ENCODE data around the gene EHD4.
A peak's percentile ranks its signal among the peaks of the same experiment; 100 is the strongest.

Gene EHD4

DNA sequence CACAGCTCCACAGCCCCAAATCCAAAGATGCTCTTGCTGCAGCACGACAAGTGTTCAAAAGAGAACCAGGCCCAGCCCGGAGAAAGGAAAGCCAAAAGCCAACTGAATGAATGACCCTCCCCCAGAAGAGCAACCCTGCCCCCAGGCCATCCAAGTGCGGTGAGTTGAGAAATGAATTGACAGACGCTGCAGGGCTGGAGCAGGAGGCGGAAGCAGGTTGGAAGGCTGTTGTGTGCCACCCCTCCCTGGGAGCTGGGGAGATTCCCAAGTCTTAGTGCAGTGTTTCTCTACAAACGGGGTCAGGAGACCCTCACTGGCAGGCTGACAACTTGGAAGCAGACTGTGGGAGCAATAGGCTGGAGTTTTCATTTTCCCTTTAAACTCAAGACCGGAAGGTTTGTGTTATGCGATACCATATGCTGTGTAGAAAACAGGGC lies 75.0 kb downstream of the EHD4 start:
- DNase-seq (ENCODE audit: extremely low read depth, low read depth): no peak
- no peak for TF ChIP-seq CTCF (IDR thresholded peaks at IDR 0.05; ENCODE audit: low read depth, low read length)

DNA sequence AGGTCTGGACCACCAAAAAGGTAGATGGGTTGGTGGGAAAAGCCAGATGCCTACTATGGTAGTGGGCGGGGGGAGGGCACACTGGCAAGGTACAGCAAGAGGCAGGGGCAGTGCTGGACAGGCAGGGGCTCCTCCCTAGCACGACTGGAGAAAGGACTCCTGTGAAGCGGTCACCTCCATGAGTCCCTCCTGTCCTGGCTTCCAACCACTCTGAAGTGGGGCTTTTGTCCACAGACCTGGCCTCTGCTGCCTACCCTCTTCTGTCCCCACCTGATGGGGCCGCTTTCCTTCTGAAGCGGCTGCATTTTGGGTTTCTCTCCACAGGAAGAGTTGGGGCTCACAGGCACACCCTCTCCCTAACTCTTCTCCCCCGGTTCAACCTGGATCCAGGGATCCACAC lies 75.8 kb downstream of the EHD4 start:
- no peak for TF ChIP-seq CTCF (IDR thresholded peaks at IDR 0.05; ENCODE audit: low read depth, low read length)
- DNase-seq (ENCODE audit: extremely low read depth, low read depth): no peak

DNA sequence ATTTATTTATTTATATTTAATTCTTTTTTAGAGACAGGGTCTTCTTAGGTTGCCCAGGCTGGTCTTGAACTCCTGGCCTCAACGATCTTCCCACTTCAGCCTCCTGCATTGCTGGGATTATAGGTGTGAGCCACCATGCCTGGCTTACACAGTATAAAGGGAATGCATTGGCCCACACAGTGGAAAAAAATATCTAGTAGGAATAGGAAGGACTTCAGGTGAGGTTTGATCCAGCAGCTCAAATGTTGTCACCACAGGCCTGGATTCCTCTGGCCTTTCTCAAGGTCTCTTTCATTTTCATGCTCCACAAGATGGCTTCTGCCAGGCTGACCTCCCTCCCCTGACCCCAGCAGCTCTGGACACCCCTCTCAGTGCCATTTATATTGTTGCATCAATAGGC lies 76.4 kb downstream of the EHD4 start:
- no peak for TF ChIP-seq CTCF (IDR thresholded peaks at IDR 0.05; ENCODE audit: low read depth, low read length)
- no peak for DNase-seq (ENCODE audit: extremely low read depth, low read depth)

DNA sequence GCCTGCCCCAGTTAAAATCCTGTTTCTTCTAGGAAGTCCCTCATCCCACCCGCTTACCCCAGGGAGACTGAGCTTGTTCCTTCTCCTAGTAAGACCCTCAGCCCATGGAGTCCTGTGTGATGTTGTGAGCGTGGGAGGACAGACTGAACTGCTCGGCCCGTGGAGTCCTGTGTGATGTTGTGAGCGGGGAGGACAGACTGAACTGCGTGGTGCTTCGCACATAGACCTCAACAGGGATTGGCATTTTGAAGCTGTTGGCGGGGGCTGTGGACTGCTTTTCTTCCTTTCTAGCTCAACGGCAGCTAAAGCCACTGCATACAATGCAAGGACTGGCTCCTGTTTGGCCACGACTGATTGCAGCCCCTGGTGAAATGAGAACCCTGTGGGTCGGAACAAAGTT lies 76.9 kb downstream of the EHD4 start:
- DNase-seq (ENCODE audit: extremely low read depth, low read depth): no peak
- no peak for TF ChIP-seq CTCF (IDR thresholded peaks at IDR 0.05; ENCODE audit: low read depth, low read length)

DNA sequence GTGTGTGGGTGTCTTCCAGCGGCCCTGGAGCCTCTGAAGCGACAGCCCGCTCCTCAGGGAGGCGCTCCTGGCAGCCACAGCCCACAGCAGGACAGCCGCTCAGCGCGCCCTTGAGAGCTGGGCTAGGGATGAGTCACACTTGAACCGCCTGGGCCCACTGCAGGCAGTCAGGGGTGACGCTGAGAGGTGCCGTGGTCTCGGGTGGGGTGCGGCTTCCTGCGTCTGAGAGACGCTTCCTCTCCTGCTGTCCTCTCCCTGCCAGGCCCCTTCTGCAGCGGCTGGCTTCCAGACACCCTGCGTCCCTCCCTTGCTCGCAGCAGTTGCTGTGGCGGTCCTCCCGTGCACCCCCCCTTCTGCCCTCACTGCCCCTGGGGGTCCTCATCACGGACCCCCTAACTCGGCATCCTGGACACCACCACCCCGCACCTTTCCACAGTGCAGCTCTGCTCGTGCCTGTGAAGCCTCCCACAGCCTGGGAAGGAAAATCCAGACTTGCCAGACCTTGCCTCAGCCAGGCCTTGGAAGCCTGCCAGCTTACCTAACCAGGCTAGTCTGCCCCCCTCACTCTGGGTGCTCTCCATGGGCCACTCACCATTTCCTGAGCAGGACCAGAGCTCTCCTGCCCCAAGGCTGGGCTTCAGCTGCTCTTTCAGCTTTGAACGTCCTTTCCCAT lies 77.4 kb downstream of the EHD4 start:
- DNase-seq (ENCODE audit: extremely low read depth, low read depth): no peak
- peak; percentile 17 for TF ChIP-seq CTCF (IDR thresholded peaks at IDR 0.05; ENCODE audit: low read depth, low read length)

DNA sequence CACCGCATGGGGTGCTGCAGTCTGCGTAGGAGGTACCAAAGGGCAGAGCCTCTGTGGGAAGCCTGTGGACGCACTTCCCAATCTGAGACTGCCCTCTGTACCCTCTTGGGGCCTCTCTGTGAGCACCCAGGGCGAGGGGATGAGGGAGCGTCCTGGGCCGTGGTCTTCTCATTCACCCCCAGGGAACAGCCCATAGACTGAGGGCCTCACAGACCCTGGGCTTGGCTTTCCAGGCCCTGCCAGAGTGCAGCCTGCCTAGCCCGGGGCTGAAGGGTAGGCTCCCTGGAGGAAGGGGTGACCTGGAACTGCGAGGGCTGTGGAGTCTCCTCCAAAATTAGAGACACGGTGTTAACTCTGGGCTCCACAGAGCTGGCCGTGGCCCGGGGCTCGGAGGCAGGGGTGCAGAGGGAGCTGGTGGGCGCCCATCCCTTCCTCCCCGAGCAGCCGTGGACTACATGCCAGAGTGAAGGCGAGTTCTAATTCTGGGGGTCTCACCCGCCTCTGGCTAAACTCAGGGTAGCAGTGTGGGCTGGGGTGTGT lies 78.0 kb downstream of the EHD4 start:
- no peak for TF ChIP-seq CTCF (IDR thresholded peaks at IDR 0.05; ENCODE audit: low read depth, low read length)
- no peak for DNase-seq (ENCODE audit: extremely low read depth, low read depth)

GRCh38 chr15:41893422-41894250 lies 78.7 kb downstream of the EHD4 start, which contains the start of gene SPTBN5:
TSS of gene SPTBN5 (minus strand) at chr15:41894053. CDS start at chr15:41893497, 556 bp downstream.
- no peak for TF ChIP-seq CTCF (IDR thresholded peaks at IDR 0.05; ENCODE audit: low read depth, low read length)
- no peak for DNase-seq (ENCODE audit: extremely low read depth, low read depth)

Measured in AG09319 (cell line).